Body of pancreas (tissue), 4 donors: ENCODE data around the gene PRF1.

ENCODE experiments used
- POLR2A ChIP-seq, 3 donors: fragments of 450-650 bp; IDR thresholded peaks; one replicate each; pipeline ENCODE4 v1.6.1; 2016; ENCODE audit warnings: antibody characterized with exemption in 3 of 3, mild to moderate bottlenecking in 2 of 3
- TF ChIP-seq, protein P1 (sequence below), 7 experiments: fragments of 450-650 bp in 4 of 7; fragments of 200-600 bp in 3 of 7; sonication (generic) in 3 of 7; IDR thresholded peaks; one replicate each; pipeline ENCODE4 v1.5.1; 2016 to 2019; ENCODE audit warnings: antibody characterized with exemption in 7 of 7

DNA sequence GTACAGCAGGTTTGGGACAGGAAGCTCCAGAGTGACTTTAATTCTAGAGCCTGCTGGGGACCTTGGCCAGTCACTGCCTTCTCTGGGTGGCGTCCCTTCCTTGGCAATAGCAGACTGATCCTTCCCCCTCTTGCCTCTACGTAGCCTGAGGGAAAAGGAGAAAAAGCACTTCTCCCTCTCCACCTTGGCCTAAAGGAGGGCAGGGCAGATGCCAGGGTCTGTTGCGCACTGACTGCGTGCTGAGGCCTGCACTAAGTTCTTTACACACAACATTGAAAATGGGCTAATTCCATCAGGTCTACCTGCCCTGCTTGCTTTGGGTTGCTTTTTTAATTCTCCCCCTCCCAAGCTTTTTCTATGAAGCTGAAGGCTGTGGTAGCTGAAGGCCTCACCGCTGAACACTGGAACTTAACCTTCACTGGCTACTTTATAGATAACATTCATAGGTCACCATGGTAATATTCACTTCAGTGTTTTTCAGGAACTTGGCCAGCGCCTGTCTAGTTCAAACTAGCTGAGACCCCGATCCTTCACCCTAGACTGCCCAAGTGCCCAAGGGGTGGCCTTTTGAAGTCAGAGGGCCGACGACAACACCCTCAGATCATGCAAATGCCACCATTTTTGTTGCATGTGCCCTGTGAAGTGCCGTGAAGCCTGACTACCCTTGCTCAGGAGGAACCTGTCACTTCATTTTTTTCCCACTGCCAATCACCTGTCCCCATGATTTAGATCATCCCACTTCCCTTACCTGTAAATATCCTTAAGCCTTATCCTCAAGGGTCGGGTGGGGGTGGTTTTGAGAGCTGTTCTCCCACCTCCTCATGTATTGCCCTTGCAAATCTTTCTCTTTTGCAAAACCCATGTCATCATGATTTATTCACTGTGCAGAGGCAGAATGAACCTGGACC lies 28.7 kb downstream of the PRF1 start:
- TF ChIP-seq, protein P1, sequence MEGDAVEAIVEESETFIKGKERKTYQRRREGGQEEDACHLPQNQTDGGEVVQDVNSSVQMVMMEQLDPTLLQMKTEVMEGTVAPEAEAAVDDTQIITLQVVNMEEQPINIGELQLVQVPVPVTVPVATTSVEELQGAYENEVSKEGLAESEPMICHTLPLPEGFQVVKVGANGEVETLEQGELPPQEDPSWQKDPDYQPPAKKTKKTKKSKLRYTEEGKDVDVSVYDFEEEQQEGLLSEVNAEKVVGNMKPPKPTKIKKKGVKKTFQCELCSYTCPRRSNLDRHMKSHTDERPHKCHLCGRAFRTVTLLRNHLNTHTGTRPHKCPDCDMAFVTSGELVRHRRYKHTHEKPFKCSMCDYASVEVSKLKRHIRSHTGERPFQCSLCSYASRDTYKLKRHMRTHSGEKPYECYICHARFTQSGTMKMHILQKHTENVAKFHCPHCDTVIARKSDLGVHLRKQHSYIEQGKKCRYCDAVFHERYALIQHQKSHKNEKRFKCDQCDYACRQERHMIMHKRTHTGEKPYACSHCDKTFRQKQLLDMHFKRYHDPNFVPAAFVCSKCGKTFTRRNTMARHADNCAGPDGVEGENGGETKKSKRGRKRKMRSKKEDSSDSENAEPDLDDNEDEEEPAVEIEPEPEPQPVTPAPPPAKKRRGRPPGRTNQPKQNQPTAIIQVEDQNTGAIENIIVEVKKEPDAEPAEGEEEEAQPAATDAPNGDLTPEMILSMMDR (IDR thresholded peaks at IDR 0.05) = no peak
- TF ChIP-seq POLR2A (IDR thresholded peaks at IDR 0.05) = no peak
